ENCODE measurements around the gene SYP. TPM values are rescaled to one million over a fixed set of nuclear protein-coding genes. Genes with fewer than 3 reads are reported as not detected.

The SYP gene
- total and polyA plus RNA-seq, 9 donors: 0.69 to 3.3 (median 1.9) TPM

DNA sequence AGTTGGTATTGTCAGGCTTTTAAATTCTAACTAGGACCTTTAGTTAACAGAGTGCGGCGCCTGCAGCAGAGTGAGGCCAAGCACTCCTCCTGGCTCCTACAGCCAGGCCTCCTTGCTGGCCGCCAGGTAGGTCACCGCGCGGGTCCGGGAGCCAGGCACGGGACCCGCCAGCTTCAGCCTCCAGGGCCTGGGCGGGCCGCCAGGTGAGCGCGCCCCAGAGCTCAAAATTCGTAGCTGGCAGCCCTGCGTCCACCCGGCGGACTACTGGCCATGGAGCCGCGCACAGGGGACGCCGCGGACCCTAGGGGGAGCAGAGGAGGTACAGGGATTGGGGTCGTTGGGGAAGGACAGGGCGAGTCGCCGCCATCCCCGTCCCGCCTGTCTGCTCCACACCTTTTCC lies 37.4 kb downstream of the SYP start, which contains the start of gene MAGIX:
Gene MAGIX, plus strand, starts transcription at position 139 of the 400 bp plus-strand sequence. Its CDS starts 132 bp downstream, at position 271.
- H3K4me1 ChIP-seq (ENCODE audit: insufficient read depth): no peaks in the 10 kb centered on the region

DNA sequence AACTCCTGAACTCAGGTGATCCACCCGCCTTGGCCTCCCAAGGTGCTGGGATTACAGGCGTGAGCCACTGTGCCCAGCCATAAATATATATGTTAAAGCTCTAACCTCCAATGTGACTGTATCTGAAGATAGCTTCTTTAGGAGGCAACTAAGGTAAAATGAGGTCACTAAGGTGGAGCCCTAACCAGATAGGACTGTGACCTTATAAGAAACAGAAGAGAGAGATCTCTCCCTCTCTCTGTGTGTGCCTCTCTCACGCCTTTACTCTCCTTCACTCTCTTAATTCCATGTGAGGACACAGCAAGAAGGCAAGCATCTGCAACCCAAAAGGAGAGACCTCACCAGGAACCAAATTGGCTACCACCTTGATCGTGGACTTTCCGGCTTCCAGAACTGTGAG lies 38.4 kb downstream of the SYP start:
- WGBS, 3 donors: 82 to 84% (median 82%) methylated on average over 5 of the region's 5 CpGs
- TF ChIP-seq EP300 (IDR thresholded peaks at IDR 0.05) (no peak), POLR2A (IDR thresholded peaks at IDR 0.05) (no peak)
- TF ChIP-seq, protein P1, sequence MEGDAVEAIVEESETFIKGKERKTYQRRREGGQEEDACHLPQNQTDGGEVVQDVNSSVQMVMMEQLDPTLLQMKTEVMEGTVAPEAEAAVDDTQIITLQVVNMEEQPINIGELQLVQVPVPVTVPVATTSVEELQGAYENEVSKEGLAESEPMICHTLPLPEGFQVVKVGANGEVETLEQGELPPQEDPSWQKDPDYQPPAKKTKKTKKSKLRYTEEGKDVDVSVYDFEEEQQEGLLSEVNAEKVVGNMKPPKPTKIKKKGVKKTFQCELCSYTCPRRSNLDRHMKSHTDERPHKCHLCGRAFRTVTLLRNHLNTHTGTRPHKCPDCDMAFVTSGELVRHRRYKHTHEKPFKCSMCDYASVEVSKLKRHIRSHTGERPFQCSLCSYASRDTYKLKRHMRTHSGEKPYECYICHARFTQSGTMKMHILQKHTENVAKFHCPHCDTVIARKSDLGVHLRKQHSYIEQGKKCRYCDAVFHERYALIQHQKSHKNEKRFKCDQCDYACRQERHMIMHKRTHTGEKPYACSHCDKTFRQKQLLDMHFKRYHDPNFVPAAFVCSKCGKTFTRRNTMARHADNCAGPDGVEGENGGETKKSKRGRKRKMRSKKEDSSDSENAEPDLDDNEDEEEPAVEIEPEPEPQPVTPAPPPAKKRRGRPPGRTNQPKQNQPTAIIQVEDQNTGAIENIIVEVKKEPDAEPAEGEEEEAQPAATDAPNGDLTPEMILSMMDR (IDR thresholded peaks at IDR 0.05): no peak

More for the DNA sequence above, 37.4 kb downstream of the SYP start, which contains the start of gene MAGIX:
- intact Hi-C loops (cut with DNase I): no loop called here
- TF ChIP-seq EP300 (IDR thresholded peaks at IDR 0.05) (no peak), POLR2A (IDR thresholded peaks at IDR 0.05) (no peak)
- TF ChIP-seq, protein P1 (IDR thresholded peaks at IDR 0.05): no peak
- DNase-seq: peak in 2 of 5 donors; percentile 44 to 50
- WGBS, 3 donors: 66 to 76% (median 72%) methylated on average over 26 to 28 of the region's 28 CpGs
- H3K36me3 ChIP-seq: no peaks in the 10 kb centered on the region
- H3K4me3 ChIP-seq: peak within 1 kb of the TSS; percentile 40
- H3K9me3 ChIP-seq: no peaks in the 10 kb centered on the region
- no peaks in the 10 kb centered on the region for H3K27me3 ChIP-seq
- peak within 1 kb of the TSS; percentile 66 to 88 for H3K27ac ChIP-seq

DNA sequence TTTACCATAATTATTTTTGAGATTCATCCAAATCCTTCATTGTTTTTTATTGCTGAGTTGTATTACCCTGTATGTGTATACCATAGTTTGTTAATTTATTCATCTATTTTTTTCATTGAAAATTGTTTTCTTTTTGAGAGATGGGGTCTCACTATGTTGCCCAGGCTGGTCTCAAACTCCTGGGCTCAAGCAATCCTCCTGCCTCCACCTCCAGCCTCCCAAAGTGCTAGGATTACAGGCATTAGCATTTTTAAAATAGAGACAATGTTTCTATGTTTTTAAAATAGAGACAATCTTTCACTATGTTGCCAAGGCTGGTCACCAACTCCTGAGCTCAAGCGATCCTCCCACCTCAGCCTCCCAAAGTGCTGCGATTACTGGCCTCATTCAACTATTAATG lies 39.1 kb downstream of the SYP start:
- 83 to 92% (median 86%) methylated on average over 2 of the region's 2 CpGs for WGBS, 3 donors
- H3K4me1 ChIP-seq (ENCODE audit: insufficient read depth): no peaks in the 10 kb centered on the region
- H3K9me3 ChIP-seq: no peaks in the 10 kb centered on the region
- no peak overlapping the region for H3K27ac ChIP-seq
- DNase-seq: no peak
- H3K27me3 ChIP-seq: no peaks in the 10 kb centered on the region
- TF ChIP-seq POLR2A (IDR thresholded peaks at IDR 0.05): no peak
- TF ChIP-seq EP300 (IDR thresholded peaks at IDR 0.05): no peak
- TF ChIP-seq, protein P1 (IDR thresholded peaks at IDR 0.05): no peak
- intact Hi-C loops (cut with DNase I): no loop called here
- H3K4me3 ChIP-seq: no peak overlapping the region
- H3K36me3 ChIP-seq: no peaks in the 10 kb centered on the region

More for the DNA sequence above, 38.4 kb downstream of the SYP start:
- intact Hi-C loops (cut with DNase I): no loop called here
- DNase-seq: no peak
- H3K27me3 ChIP-seq: no peaks in the 10 kb centered on the region
- H3K4me1 ChIP-seq (ENCODE audit: insufficient read depth): no peaks in the 10 kb centered on the region
- H3K27ac ChIP-seq: no peak overlapping the region
- H3K4me3 ChIP-seq: no peak overlapping the region
- H3K9me3 ChIP-seq: no peaks in the 10 kb centered on the region
- no peaks in the 10 kb centered on the region for H3K36me3 ChIP-seq

DNA sequence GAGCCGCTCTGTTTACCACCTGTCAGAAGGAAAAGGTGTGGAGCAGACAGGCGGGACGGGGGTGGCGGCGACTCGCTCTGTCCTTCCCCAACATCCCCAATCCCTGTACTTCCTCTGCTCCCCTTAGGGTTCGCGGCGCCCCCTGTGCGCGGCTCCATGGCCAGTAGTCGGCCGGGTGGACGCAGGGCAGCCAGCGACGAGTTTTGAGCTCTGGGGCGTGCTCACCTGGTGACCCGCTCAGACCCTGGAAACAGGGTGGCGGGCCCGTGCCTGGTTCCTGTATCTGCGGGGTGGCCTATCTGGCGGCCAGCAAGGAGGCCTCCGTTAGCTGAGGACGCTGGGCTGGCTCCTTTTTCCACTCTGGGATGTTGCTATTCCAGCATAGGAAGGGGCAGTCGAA lies 42.8 kb downstream of the SYP start:
- no peak for TF ChIP-seq EP300 (IDR thresholded peaks at IDR 0.05)
- TF ChIP-seq POLR2A (IDR thresholded peaks at IDR 0.05): no peak
- TF ChIP-seq, protein P1 (IDR thresholded peaks at IDR 0.05): no peak
- intact Hi-C loops (cut with DNase I): no loop called here
- Histone ChIP-seq H3K4me1 (ENCODE audit: insufficient read depth) (peaks cover 2% of the 10 kb centered on the region), H3K27ac (no peak overlapping the region), H3K9me3 (no peaks in the 10 kb centered on the region), H3K4me3 (no peak overlapping the region), H3K27me3 (no peaks in the 10 kb centered on the region), H3K36me3 (no peaks in the 10 kb centered on the region)
- WGBS, 3 donors: 73 to 81% (median 79%) methylated on average over 24 to 25 of the region's 25 CpGs
- no peak for DNase-seq

Measured in ovary (tissue), 9 donors.